BJ (cell line): Measurements from ENCODE around the gene RETSAT. TPM values are rescaled to one million over a fixed set of nuclear protein-coding genes. Genes with fewer than 3 reads are reported as not detected.

Experiments
- CTCF ChIA-PET: fragments of 350-600 bp; formaldehyde crosslinking; extraction: SDS; loops from one replicate; lab custom pipeline; 2021; ENCODE audit warnings: antibody characterized with exemption, inconsistent platforms; lab: Yijun Ruan, JAX
- POLR2A ChIA-PET: fragments of 300-600 bp; sonication (Branson Sonifier 250); formaldehyde crosslinking; extraction: SDS; loops from one replicate; lab custom pipeline; 2021; ENCODE audit warnings: antibody characterized with exemption; lab: Charles Lee
- DNase-seq: peaks from one replicate; pipeline ENCODE4 v3.0.0-alpha.2; 2011; ENCODE audit warnings: low read depth
- H3K27me3 ChIP-seq: 2 replicates; pipeline ENCODE4 v1.6.0; 2011; ENCODE audit warnings: low read length; ENCODE audit not compliant: control insufficient read depth, insufficient read depth
- H3K36me3 ChIP-seq: 2 replicates; pipeline ENCODE4 v1.5.1; 2011; ENCODE audit warnings: low read length; ENCODE audit not compliant: control insufficient read depth, insufficient read depth
- H3K4me3 ChIP-seq: 2 replicates; pipeline ENCODE4 v1.5.1; 2011; ENCODE audit warnings: low read depth, mild to moderate bottlenecking, control low read depth, low read length
- polyA plus RNA-seq: library from polyadenylated mRNA; depleted of rRNA; stranded (reverse); fragments of >200 nt; gene quantifications from 2 replicates; pipeline ENCODE4 v1.2.3, GENCODE V29; 2011; rRNA removed
- small RNA-seq: library from RNA; depleted of rRNA; stranded (forward); fragments of <200 nt; gene quantifications from one replicate; pipeline ENCODE3, GENCODE V24; 2012; ENCODE audit warnings: low replicate concordance, low read depth; ENCODE audit not compliant: insufficient read length
- TF ChIP-seq, protein P1 (sequence below): IDR thresholded peaks from 2 replicates; pipeline ENCODE4 v1.5.1; 2011; ENCODE audit warnings: low read depth, mild to moderate bottlenecking, control low read depth, inconsistent platforms, low read length, moderate library complexity; ENCODE audit not compliant: insufficient read depth

RETSAT gene
- polyA plus RNA-seq, 1 experiment, result 54.4 TPM

DNA sequence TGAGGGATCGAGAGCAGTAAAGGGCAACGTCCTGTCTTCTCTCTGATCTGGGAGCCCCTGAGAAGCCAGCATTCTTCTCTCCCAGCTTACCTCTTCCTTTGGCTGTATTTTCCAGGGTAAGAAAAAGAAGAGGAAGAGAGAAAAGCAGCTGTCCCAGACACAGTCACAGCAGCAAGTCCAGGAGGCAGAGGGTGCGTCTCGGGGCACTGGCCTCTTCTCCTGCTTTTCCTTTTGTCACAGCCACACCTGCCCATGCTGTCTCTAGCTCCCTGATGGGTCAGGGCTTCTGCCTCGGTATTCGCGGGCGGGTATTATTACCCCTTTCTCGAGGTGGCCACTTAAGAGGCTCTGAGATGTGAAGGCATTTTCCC, 46.8 kb downstream of the RETSAT start:
- TF ChIP-seq, protein P1, sequence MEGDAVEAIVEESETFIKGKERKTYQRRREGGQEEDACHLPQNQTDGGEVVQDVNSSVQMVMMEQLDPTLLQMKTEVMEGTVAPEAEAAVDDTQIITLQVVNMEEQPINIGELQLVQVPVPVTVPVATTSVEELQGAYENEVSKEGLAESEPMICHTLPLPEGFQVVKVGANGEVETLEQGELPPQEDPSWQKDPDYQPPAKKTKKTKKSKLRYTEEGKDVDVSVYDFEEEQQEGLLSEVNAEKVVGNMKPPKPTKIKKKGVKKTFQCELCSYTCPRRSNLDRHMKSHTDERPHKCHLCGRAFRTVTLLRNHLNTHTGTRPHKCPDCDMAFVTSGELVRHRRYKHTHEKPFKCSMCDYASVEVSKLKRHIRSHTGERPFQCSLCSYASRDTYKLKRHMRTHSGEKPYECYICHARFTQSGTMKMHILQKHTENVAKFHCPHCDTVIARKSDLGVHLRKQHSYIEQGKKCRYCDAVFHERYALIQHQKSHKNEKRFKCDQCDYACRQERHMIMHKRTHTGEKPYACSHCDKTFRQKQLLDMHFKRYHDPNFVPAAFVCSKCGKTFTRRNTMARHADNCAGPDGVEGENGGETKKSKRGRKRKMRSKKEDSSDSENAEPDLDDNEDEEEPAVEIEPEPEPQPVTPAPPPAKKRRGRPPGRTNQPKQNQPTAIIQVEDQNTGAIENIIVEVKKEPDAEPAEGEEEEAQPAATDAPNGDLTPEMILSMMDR, result no peak
- H3K4me3 ChIP-seq, result no peak overlapping the region
- no peak for DNase-seq
- H3K27me3 ChIP-seq, result no peaks in the 10 kb centered on the region
- CTCF ChIA-PET, result interaction anchor here (1.0 to 4.6 kb wide), 2 partner anchors 9 to 240 kb away, joined by 3 to 23 read pairs; no protein-coding TSS in a partner anchor
- POLR2A ChIA-PET, result no interaction called here
- H3K36me3 ChIP-seq, result peaks cover 19% of the 10 kb centered on the region

DNA sequence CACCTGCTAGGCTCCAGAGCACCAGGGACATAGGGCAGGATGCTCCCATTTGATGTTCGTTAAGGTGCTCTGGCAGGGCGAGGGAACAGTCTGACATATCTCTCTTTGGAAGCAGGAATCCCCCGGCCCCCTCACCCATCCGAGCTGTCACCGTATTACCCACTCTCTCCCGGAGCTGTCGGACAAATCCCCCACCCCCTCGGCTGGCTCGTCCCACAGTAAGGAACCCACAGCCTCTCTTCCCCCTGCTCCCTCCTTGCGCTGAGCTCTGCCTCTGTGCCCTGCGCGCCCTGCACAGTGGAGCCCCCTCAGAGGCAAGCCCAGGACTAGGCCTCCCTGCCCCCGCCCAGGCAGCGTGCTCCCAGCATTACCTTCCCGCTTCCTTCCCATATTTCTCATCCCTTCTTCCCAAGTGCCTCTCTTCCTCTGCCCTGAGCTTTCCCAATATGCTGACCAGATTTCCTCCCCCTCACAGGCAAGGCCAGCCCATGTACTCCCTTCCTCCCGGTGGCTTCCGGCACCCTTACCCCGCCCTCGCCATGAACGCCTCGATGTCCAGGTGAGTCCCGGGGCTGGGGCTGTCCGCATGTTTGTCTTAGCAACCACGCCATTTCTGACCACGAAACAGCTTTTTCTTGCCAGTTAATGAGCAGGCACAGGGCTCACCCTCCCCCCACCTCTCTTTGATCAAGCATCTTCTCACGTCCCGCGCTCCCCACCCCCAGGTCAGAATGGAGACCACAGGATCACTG, 50.4 kb downstream of the RETSAT start:
- ChIA-PET CTCF (interaction anchor here (0.9 to 11.1 kb wide), 2 partner anchors 18 to 237 kb away, joined by 3 to 195 read pairs; no protein-coding TSS in a partner anchor), POLR2A (no interaction called here)
- Histone ChIP-seq H3K4me3 (no peak overlapping the region), H3K36me3 (peaks cover 18% of the 10 kb centered on the region), H3K27me3 (no peaks in the 10 kb centered on the region)
- TF ChIP-seq, protein P1, result no peak
- no peak for DNase-seq

DNA sequence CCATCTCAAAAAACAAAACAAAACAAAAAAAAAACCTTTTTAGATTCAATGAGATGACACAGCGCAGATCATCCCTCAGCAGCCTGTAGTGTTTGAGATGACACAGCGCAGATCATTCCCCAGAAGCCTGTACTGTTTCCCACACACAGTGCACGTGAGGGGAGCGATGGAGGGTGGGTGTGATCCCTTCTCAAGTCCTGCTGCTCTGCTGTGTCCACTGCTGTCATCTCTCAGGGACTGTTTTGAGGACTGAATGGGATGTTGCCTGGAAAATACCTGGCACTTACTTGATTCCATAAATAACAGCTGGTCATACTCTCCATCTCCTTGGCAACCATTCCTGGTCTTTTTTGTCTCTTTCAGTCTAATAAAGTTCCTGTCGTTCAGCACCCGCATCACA, 52.2 kb downstream of the RETSAT start:
- POLR2A ChIA-PET, result no interaction called here
- Histone ChIP-seq H3K36me3 (peaks cover 12% of the 10 kb centered on the region), H3K4me3 (no peak overlapping the region), H3K27me3 (no peaks in the 10 kb centered on the region)
- DNase-seq, result no peak
- TF ChIP-seq, protein P1, result no peak
- CTCF ChIA-PET, result interaction anchor here (5.1 to 11.1 kb wide), 2 partner anchors 17 to 235 kb away, joined by 26 to 195 read pairs; no protein-coding TSS in a partner anchor

Small RNA genes within 50 kb of the gene (small RNA-seq; reads per million reads assigned to genes)
- gene AC062037.1 (not detected), gene AC062037.2 (not detected), gene RF00019 (not detected), gene RN7SL113P (not detected)

Other genes with a start within 250 kb of the RETSAT start
- gene TCF7L1, start 221.1 kb downstream of the RETSAT start, polyA plus RNA-seq, result 1.9 and 3.2 TPM in 2 replicates
- 130 and 132 TPM in 2 replicates for gene TGOLN2, start 26.5 kb downstream of the RETSAT start, polyA plus RNA-seq
- gene ELMOD3, start 241 bp upstream of the RETSAT start, polyA plus RNA-seq, result 22.4 and 26.3 TPM in 2 replicates
- gene CAPG, start 55.8 kb upstream of the RETSAT start, polyA plus RNA-seq, result 92.4 and 135 TPM in 2 replicates
- 0.18 and 0.39 TPM in 2 replicates for gene SH2D6, start 64.2 kb upstream of the RETSAT start, polyA plus RNA-seq
- gene MAT2A, start 184.6 kb upstream of the RETSAT start, polyA plus RNA-seq, result 261 and 302 TPM in 2 replicates
- 44.4 and 45.9 TPM in 2 replicates for gene GGCX, start 207.0 kb upstream of the RETSAT start, polyA plus RNA-seq
- 0.70 and 2.0 TPM in 2 replicates for gene VAMP8, start 223.1 kb upstream of the RETSAT start, polyA plus RNA-seq
- 143 and 161 TPM in 2 replicates for gene VAMP5, start 229.9 kb upstream of the RETSAT start, polyA plus RNA-seq
- 376 and 394 TPM in 2 replicates for gene RNF181, start 241.2 kb upstream of the RETSAT start, polyA plus RNA-seq
- gene TMEM150A, start 248.2 kb upstream of the RETSAT start, polyA plus RNA-seq, result 11.4 and 19.1 TPM in 2 replicates